ENCODE measurements around the gene GRK3.

GRCh38 chr22:25628494-25628893 is 64.0 kb downstream of the GRK3 start:
- TF ChIP-seq HDGF (IDR thresholded peaks at IDR 0.05; ENCODE audit: borderline replicate concordance) (no peak), ELF4 (IDR thresholded peaks at IDR 0.05) (no peak), SP1 (IDR thresholded peaks at IDR 0.05) (no peak), FOXK2 (IDR thresholded peaks at IDR 0.05) (no peak), BHLHE40 (IDR thresholded peaks at IDR 0.05; ENCODE audit: borderline replicate concordance) (no peak), FOXM1 (IDR thresholded peaks at IDR 0.05; ENCODE audit: borderline replicate concordance) (no peak), NFRKB (IDR thresholded peaks at IDR 0.05) (no peak)
